Body of pancreas (tissue), 4 donors: ENCODE results near the gene HMCN2. TPM values are rescaled to one million over a fixed set of nuclear protein-coding genes. Genes with fewer than 3 reads are reported as not detected.

ENCODE experiments used
- ATAC-seq: fragments of 150-250 bp; one replicate; pipeline ENCODE4 v1.9.1; 2016
- DNase-seq, 4 donors: peaks; one replicate each; pipeline ENCODE4 v3.0.0-alpha.2; 2019
- H3K27ac ChIP-seq, 4 donors: fragments of 200-600 bp; sonication (generic); 1 replicate in 3 of 4; 2 replicates in 1 of 4; pipeline versions ENCODE4 v1.5.1 to v1.6.1; 2016 to 2019; ENCODE audit warnings: mild to moderate bottlenecking in 1 of 4, mixed read lengths in 1 of 4, moderate library complexity in 1 of 4
- H3K27me3 ChIP-seq, 2 donors: fragments of 200-600 bp; sonication (generic); one replicate each; pipeline ENCODE4 v1.6.0; 2016; ENCODE audit warnings: mild to moderate bottlenecking in 1 of 2
- H3K36me3 ChIP-seq, 2 donors: fragments of 200-600 bp; sonication (generic); replicated peaks in 1 of 2; 2 replicates each; pipeline ENCODE4 v1.5.1; 2016; ENCODE audit warnings: low read depth in 2 of 2; ENCODE audit not compliant: insufficient read depth in 1 of 2
- H3K4me1 ChIP-seq: fragments of 200-600 bp; sonication (generic); one replicate; pipeline ENCODE4 v1.6.0; 2016
- H3K4me3 ChIP-seq, 2 donors: fragments of 200-600 bp; sonication (generic); 1 replicate in 1 of 2; 2 replicates in 1 of 2; pipeline ENCODE4 v1.5.1; 2016 to 2019
- H3K9me3 ChIP-seq, 3 donors: fragments of 200-600 bp; sonication (generic); 1 replicate in 2 of 3; 2 replicates in 1 of 3; pipeline ENCODE4 v1.5.1; 2016
- POLR2A ChIP-seq, 3 donors: fragments of 450-650 bp; IDR thresholded peaks; one replicate each; pipeline ENCODE4 v1.6.1; 2016; ENCODE audit warnings: antibody characterized with exemption in 3 of 3, mild to moderate bottlenecking in 2 of 3
- WGBS, 2 donors: methylation state at CpG; one replicate each; pipeline ENCODE4 v1.1.5; 2017; 5-methylcytosine and 5-hydroxymethylcytosine counted together
- intact Hi-C: fragments of 100-400 bp; cut with DNase I; formaldehyde crosslinking; loops from one replicate; pipeline ENCODE4 v1.15.1; 2023
- total RNA-seq, 2 donors: library from RNA; depleted of rRNA; stranded (reverse); fragments of >200 nt; gene quantifications; one replicate each; pipeline ENCODE4 v1.1.0, GENCODE V29; 2016
- TF ChIP-seq, protein P1 (sequence below), 7 experiments: fragments of 450-650 bp in 4 of 7; fragments of 200-600 bp in 3 of 7; sonication (generic) in 3 of 7; IDR thresholded peaks; one replicate each; pipeline ENCODE4 v1.5.1; 2016 to 2019; ENCODE audit warnings: antibody characterized with exemption in 7 of 7

Gene HMCN2
- total RNA-seq, 2 donors from 2014 or later, result 0.78 to 3.6 TPM

DNA sequence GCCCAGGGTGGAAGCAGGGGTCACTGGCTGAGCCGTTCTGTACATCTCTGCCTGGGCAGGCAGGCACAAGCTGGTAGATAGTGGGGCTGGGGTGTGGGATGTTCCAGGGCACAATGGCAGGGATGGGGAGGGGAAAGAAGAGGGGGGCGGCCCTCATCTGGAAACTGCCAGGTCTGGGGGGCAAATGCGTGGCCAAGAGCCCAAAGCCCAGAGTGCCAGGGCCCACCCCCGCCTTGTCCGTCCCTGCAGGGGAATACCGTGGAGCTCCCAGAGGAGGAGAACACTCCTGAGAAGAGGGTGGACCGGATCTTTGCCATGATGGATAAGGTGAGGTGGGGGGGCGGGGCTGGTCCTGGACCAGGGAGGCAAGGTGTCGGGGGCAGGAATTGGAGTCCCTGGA is 42.7 kb upstream of the HMCN2 start:
- H3K4me3 ChIP-seq, result no peak overlapping the region
- H3K27ac ChIP-seq, result no peak overlapping the region
- intact Hi-C loops, result no loop called here
- DNase-seq (no peak), ATAC-seq (no peak)
- 97 to 100% methylated on average over 3 to 8 of the region's 9 CpGs for WGBS, 2 donors
- no peaks in the 10 kb centered on the region for H3K27me3 ChIP-seq
- H3K4me1 ChIP-seq, result no peaks in the 10 kb centered on the region
- H3K36me3 ChIP-seq, result peaks cover 0 to 3% of the 10 kb centered on the region in 2 donors
- TF ChIP-seq POLR2A (IDR thresholded peaks at IDR 0.05), result no peak
- TF ChIP-seq, protein P1, sequence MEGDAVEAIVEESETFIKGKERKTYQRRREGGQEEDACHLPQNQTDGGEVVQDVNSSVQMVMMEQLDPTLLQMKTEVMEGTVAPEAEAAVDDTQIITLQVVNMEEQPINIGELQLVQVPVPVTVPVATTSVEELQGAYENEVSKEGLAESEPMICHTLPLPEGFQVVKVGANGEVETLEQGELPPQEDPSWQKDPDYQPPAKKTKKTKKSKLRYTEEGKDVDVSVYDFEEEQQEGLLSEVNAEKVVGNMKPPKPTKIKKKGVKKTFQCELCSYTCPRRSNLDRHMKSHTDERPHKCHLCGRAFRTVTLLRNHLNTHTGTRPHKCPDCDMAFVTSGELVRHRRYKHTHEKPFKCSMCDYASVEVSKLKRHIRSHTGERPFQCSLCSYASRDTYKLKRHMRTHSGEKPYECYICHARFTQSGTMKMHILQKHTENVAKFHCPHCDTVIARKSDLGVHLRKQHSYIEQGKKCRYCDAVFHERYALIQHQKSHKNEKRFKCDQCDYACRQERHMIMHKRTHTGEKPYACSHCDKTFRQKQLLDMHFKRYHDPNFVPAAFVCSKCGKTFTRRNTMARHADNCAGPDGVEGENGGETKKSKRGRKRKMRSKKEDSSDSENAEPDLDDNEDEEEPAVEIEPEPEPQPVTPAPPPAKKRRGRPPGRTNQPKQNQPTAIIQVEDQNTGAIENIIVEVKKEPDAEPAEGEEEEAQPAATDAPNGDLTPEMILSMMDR (IDR thresholded peaks at IDR 0.05), result no peak
- no peaks in the 10 kb centered on the region for H3K9me3 ChIP-seq

DNA sequence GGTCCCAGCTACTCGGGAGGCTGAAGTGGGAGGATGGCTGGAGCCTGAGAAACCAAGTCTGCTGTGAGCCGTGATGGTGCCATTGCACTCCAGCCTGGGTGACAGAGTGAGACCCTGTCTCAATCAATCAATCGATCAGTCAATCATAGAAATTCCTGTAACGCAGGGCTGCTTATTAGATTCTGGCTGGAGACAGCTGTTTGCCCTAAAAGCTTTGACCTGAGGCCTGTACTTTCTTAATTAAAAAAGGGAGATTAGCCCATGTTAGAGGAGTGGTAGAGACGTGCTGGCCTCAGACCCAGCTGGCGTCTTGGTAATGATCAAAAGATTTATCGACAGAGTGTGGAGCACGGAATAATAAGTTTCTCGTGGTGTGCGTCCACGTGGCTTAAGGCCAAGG is 40.5 kb upstream of the HMCN2 start:
- Histone ChIP-seq H3K9me3 (no peaks in the 10 kb centered on the region), H3K27me3 (no peaks in the 10 kb centered on the region), H3K27ac (no peak overlapping the region), H3K36me3 (no peaks in the 10 kb centered on the region), H3K4me3 (no peak overlapping the region), H3K4me1 (no peaks in the 10 kb centered on the region)
- WGBS, 2 donors, result 87 to 95% methylated on average over 11 of the region's 11 CpGs
- intact Hi-C loops, result no loop called here
- ATAC-seq (no peak), DNase-seq (no peak)
- TF ChIP-seq, protein P1 (IDR thresholded peaks at IDR 0.05), result no peak
- no peak for TF ChIP-seq POLR2A (IDR thresholded peaks at IDR 0.05)

DNA sequence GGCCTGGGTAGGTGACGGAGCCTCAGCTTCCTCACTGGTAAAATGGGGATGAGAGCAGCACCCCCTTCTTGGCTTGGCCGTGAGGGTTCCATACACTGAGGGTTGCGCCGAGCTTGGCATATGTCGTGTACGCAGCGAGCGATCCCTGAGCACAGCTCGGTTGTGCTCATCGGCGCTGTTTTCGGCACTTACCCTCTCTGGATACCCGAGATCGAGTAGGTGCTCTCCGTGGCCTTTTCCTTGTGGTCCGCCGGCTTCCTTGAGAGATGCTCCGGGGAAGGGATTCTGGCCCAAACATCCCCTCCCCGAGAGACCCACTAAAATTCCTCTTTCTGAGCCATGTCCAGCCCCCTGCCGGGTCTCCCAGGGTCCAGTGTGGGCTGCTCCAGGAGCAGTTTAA is 40.0 kb upstream of the HMCN2 start:
- H3K4me1 ChIP-seq, result no peaks in the 10 kb centered on the region
- H3K9me3 ChIP-seq, result no peaks in the 10 kb centered on the region
- intact Hi-C loops, result no loop called here
- H3K27ac ChIP-seq, result no peak overlapping the region
- DNase-seq (no peak), ATAC-seq (no peak)
- WGBS, 2 donors, result 96 to 97% methylated on average over 9 to 19 of the region's 20 CpGs
- H3K36me3 ChIP-seq, result no peaks in the 10 kb centered on the region
- TF ChIP-seq POLR2A (IDR thresholded peaks at IDR 0.05), result no peak
- TF ChIP-seq, protein P1 (IDR thresholded peaks at IDR 0.05), result no peak
- no peak overlapping the region for H3K4me3 ChIP-seq
- H3K27me3 ChIP-seq, result no peaks in the 10 kb centered on the region

DNA sequence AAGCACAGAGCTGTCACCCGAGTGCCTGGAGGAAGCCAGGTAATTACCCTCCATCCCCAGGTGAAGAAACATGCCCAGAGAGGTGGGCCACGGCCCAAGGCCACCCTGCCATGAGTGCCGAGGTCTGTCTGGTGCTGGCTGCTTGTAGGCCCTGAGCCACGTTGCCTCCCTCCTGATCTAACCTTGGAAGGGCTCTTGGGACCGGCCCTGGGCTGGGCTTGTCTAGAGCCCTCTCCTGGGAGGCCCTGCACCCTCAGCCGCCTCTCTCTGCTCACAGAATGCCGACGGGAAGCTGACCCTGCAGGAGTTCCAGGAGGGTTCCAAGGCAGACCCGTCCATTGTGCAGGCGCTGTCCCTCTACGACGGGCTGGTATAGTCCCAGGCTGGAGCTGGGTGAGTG is 39.4 kb upstream of the HMCN2 start:
- no peaks in the 10 kb centered on the region for H3K27me3 ChIP-seq
- intact Hi-C loops, result no loop called here
- no peaks in the 10 kb centered on the region for H3K36me3 ChIP-seq
- H3K9me3 ChIP-seq, result no peaks in the 10 kb centered on the region
- no peaks in the 10 kb centered on the region for H3K4me1 ChIP-seq
- no peak for DNase-seq
- H3K27ac ChIP-seq, result no peak overlapping the region
- H3K4me3 ChIP-seq, result no peak overlapping the region
- WGBS, 2 donors, result 89% methylated on average over 12 of the region's 12 CpGs; no CpG with 5 or more reads in 1 of the 2 donors
- TF ChIP-seq, protein P1 (IDR thresholded peaks at IDR 0.05), result no peak
- TF ChIP-seq POLR2A (IDR thresholded peaks at IDR 0.05), result no peak
- no peak for ATAC-seq

DNA sequence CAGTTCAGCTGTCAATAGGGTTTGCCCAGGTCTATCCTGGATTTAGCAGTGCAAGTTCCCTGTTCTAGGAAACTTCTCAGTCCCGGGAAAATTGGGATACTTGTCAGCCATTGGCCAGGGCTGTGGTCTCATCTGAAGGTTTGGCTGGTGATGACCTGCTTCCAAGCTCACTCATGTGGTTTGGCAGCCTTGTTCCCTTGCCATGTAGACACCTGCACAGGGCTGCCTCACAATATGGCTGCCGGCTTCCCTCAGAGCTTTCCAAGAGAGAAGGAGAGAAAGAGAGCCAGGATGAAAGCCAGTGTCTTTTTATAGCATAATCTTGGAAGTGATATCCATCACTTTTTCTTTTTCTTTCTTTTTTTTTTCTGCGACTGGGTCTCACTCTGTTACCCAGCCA is 37.7 kb upstream of the HMCN2 start:
- Histone ChIP-seq H3K4me1 (no peaks in the 10 kb centered on the region), H3K27ac (no peak overlapping the region), H3K36me3 (no peaks in the 10 kb centered on the region), H3K9me3 (no peaks in the 10 kb centered on the region), H3K27me3 (no peaks in the 10 kb centered on the region), H3K4me3 (no peak overlapping the region)
- intact Hi-C loops, result no loop called here
- ATAC-seq (no peak), DNase-seq (no peak)
- WGBS, 2 donors, result 95 to 100% methylated on average over 3 of the region's 3 CpGs
- TF ChIP-seq POLR2A (IDR thresholded peaks at IDR 0.05), result no peak
- TF ChIP-seq, protein P1 (IDR thresholded peaks at IDR 0.05), result no peak
